Endodermal cell (in vitro differentiated cells): ENCODE data around the gene PCGF1. TPM values are rescaled to one million over a fixed set of nuclear protein-coding genes. Genes with fewer than 3 reads are reported as not detected.

Experiments used
- DNase-seq: peaks from one replicate; pipeline ENCODE4 v3.0.0-alpha.2; 2017
- H3K27ac ChIP-seq: 2 replicates; pipeline ENCODE4 v1.5.1; 2013; ENCODE audit warnings: mild to moderate bottlenecking, low read depth, low read length, moderate library complexity
- H3K27me3 ChIP-seq: 2 replicates; pipeline ENCODE4 v1.6.1; 2013; ENCODE audit warnings: mild to moderate bottlenecking, low read length, moderate library complexity; ENCODE audit not compliant: insufficient read depth, control insufficient read depth, poor library complexity, severe bottlenecking
- H3K36me3 ChIP-seq: 2 replicates; pipeline ENCODE4 v1.7.0; 2013; ENCODE audit warnings: mild to moderate bottlenecking, low read length, moderate library complexity; ENCODE audit not compliant: control insufficient read depth, insufficient read depth
- H3K4me1 ChIP-seq: one replicate; pipeline ENCODE4 v1.7.0; 2013; ENCODE audit warnings: low read length; ENCODE audit not compliant: control insufficient read depth, insufficient read depth
- H3K4me3 ChIP-seq: 2 replicates; pipeline ENCODE4 v1.5.1; 2013; ENCODE audit warnings: mild to moderate bottlenecking, low read length, moderate library complexity
- H3K9ac ChIP-seq: 2 replicates; pipeline ENCODE4 v1.6.1; 2013; ENCODE audit warnings: mild to moderate bottlenecking, low read length, moderate library complexity; ENCODE audit not compliant: poor library complexity, severe bottlenecking; ENCODE audit errors: extremely low read depth
- H3K9me3 ChIP-seq: 2 replicates; pipeline ENCODE4 v1.6.1; 2013; ENCODE audit warnings: mild to moderate bottlenecking, low read length, moderate library complexity; ENCODE audit not compliant: control insufficient read depth
- H3K27ac Mint-ChIP-seq: 2 replicates; pipeline ENCODE4 v1.8.0; 2020; ENCODE audit warnings: mixed read lengths
- H3K27me3 Mint-ChIP-seq: 2 replicates; pipeline ENCODE4 v1.8.0; 2021; ENCODE audit warnings: mild to moderate bottlenecking, mixed read lengths; ENCODE audit not compliant: insufficient read depth
- H3K36me3 Mint-ChIP-seq: 2 replicates; pipeline ENCODE4 v1.8.0; 2020; ENCODE audit warnings: low read depth, mixed read lengths
- H3K4me1 Mint-ChIP-seq: 2 replicates; pipeline ENCODE4 v1.8.0; 2020; ENCODE audit warnings: mixed read lengths
- H3K4me3 Mint-ChIP-seq: 2 replicates; pipeline ENCODE4 v1.8.0; 2020; ENCODE audit warnings: mild to moderate bottlenecking, moderate library complexity, mixed read lengths
- H3K9me3 Mint-ChIP-seq: 2 replicates; pipeline ENCODE4 v1.8.0; 2020; ENCODE audit warnings: mild to moderate bottlenecking, mixed read lengths
- WGBS, 2 experiments: methylation state at CpG; one replicate each; pipeline versions ENCODE4 v1.1.5 to v1.1.7; 2013; ENCODE audit warnings: missing lambda C conversion rate in 2 of 2, mixed read lengths in 1 of 2; ENCODE audit not compliant: insufficient coverage in 1 of 2, insufficient read length in 1 of 2; 5-methylcytosine and 5-hydroxymethylcytosine counted together
- total RNA-seq, 2 donors: library from RNA; stranded (reverse); fragmentation: NEBNext Ultra II Directional in 1 of 2; extraction: Animal tissue kit (Norgen Biotek cat#: 25700) in 1 of 2; gene quantifications; 2 replicates in 1 of 2; 3 replicates in 1 of 2; pipeline ENCODE4 v1.2.1, GENCODE V29; 2021
- TF ChIP-seq, protein P1 (sequence below): fragments of 200-600 bp; sonication (generic); conservative IDR thresholded peaks from 2 replicates; pipeline ENCODE4 v1.5.0; 2021; ENCODE audit warnings: antibody characterized with exemption, mild to moderate bottlenecking

Gene PCGF1
- total RNA-seq, 2 donors from 2014 or later = 15.5 to 21.4 TPM

GRCh38 chr2:74496997-74497776, 10.3 kb downstream of the PCGF1 start:
- peak overlapping the region; percentile 75 for H3K4me3 ChIP-seq

GRCh38 chr2:74495440-74495839, 12.1 kb downstream of the PCGF1 start:
- Mint-ChIP-seq H3K4me3 (no peak overlapping the region), H3K9me3 (no peaks in the 10 kb centered on the region), H3K36me3 (peaks cover 35% of the 10 kb centered on the region), H3K27ac (no peak overlapping the region), H3K27me3 (peaks cover 56% of the 10 kb centered on the region), H3K4me1 (peaks cover 13% of the 10 kb centered on the region)
- no peak overlapping the region for H3K27ac ChIP-seq
- H3K9me3 ChIP-seq = no peaks in the 10 kb centered on the region
- WGBS, 2 experiments = 86% methylated on average over 1 of the region's 1 CpG; no CpG with 5 or more reads in 1 of the 2 experiments
- H3K9ac ChIP-seq = no peak overlapping the region
- no peak for DNase-seq
- H3K36me3 ChIP-seq = peaks cover 29% of the 10 kb centered on the region
- TF ChIP-seq, protein P1, sequence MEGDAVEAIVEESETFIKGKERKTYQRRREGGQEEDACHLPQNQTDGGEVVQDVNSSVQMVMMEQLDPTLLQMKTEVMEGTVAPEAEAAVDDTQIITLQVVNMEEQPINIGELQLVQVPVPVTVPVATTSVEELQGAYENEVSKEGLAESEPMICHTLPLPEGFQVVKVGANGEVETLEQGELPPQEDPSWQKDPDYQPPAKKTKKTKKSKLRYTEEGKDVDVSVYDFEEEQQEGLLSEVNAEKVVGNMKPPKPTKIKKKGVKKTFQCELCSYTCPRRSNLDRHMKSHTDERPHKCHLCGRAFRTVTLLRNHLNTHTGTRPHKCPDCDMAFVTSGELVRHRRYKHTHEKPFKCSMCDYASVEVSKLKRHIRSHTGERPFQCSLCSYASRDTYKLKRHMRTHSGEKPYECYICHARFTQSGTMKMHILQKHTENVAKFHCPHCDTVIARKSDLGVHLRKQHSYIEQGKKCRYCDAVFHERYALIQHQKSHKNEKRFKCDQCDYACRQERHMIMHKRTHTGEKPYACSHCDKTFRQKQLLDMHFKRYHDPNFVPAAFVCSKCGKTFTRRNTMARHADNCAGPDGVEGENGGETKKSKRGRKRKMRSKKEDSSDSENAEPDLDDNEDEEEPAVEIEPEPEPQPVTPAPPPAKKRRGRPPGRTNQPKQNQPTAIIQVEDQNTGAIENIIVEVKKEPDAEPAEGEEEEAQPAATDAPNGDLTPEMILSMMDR = no peak
- H3K4me1 ChIP-seq = no peaks in the 10 kb centered on the region
- no peak overlapping the region for H3K4me3 ChIP-seq
- peaks cover 50% of the 10 kb centered on the region for H3K27me3 ChIP-seq

More at GRCh38 chr2:74496997-74497776, 10.3 kb downstream of the PCGF1 start:
- H3K36me3 ChIP-seq = peaks cover 20% of the 10 kb centered on the region
- H3K27me3 ChIP-seq = peaks cover 67% of the 10 kb centered on the region
- 80 to 84% methylated on average over 7 to 19 of the region's 19 CpGs for WGBS, 2 experiments
- H3K9me3 ChIP-seq = no peaks in the 10 kb centered on the region
- H3K4me1 ChIP-seq = no peaks in the 10 kb centered on the region
- no peak overlapping the region for H3K9ac ChIP-seq
- peaks cover 73% of the 10 kb centered on the region for H3K27me3 Mint-ChIP-seq
- H3K4me3 Mint-ChIP-seq = peak overlapping the region; percentile 51
- no peak overlapping the region for H3K27ac ChIP-seq
- peaks cover 18% of the 10 kb centered on the region for H3K36me3 Mint-ChIP-seq
- no peaks in the 10 kb centered on the region for H3K9me3 Mint-ChIP-seq
- no peak overlapping the region for H3K27ac Mint-ChIP-seq
- peaks cover 22% of the 10 kb centered on the region for H3K4me1 Mint-ChIP-seq
- no peak for DNase-seq
- TF ChIP-seq, protein P1 = no peak

GRCh38 chr2:74493546-74493945, 13.9 kb downstream of the PCGF1 start:
- Histone ChIP-seq H3K27ac (no peak overlapping the region), H3K27me3 (peaks cover 31% of the 10 kb centered on the region), H3K4me1 (no peaks in the 10 kb centered on the region), H3K9ac (no peak overlapping the region), H3K36me3 (peaks cover 29% of the 10 kb centered on the region), H3K9me3 (no peaks in the 10 kb centered on the region), H3K4me3 (no peak overlapping the region)
- no peak overlapping the region for H3K4me3 Mint-ChIP-seq
- no peaks in the 10 kb centered on the region for H3K9me3 Mint-ChIP-seq
- DNase-seq = no peak
- H3K4me1 Mint-ChIP-seq = peaks cover 7% of the 10 kb centered on the region
- 90 to 100% methylated on average over 2 to 3 of the region's 3 CpGs for WGBS, 2 experiments
- TF ChIP-seq, protein P1 = no peak
- H3K27me3 Mint-ChIP-seq = peaks cover 37% of the 10 kb centered on the region
- H3K36me3 Mint-ChIP-seq = peaks cover 35% of the 10 kb centered on the region
- no peak overlapping the region for H3K27ac Mint-ChIP-seq
